Measurements from ENCODE around the gene PTPRF. TPM values are rescaled to one million over a fixed set of nuclear protein-coding genes. Genes with fewer than 3 reads are reported as not detected.
A peak's percentile ranks its signal among the peaks of the same experiment; 100 is the strongest.

The PTPRF gene
- polyA plus RNA-seq, 1 experiment, result 68.3 TPM

- DNase-seq (ENCODE audit: low read depth, low spot score), result no peak
- no peak overlapping the region for H3K4me3 ChIP-seq (ENCODE audit: low read depth, low read length)
- no peak overlapping the region for H3K27ac ChIP-seq (ENCODE audit: low read depth, low read length)
- H3K27me3 ChIP-seq (ENCODE audit: control insufficient read depth, insufficient read depth, low read length), result no peaks in the 10 kb centered on the region
- no peak for TF ChIP-seq CTCF (IDR thresholded peaks at IDR 0.05; ENCODE audit: low read depth, low read length)
- ChIA-PET POLR2A (no interaction called here), CTCF (no interaction called here)
- H3K9me3 ChIP-seq (ENCODE audit: control insufficient read depth, insufficient read depth, low read length), result no peaks in the 10 kb centered on the region; the same call in 1 of the 2 replicates
These were observed 29.6 kb downstream of the PTPRF start for GRCh38 chr1:43560286-43560685.

GRCh38 chr1:43563876-43564539 is 33.3 kb downstream of the PTPRF start:
- DNase-seq (ENCODE audit: low read depth, low spot score), result no peak
- POLR2A ChIA-PET, result interaction anchor here (1.4 kb wide), 1 partner anchor 86 kb away, joined by 6 read pairs; the partner anchor contains the start of gene KDM4A
- Histone ChIP-seq H3K27ac (ENCODE audit: low read depth, low read length) (peak overlapping the region; percentile 11), H3K4me3 (ENCODE audit: low read depth, low read length) (no peak overlapping the region), H3K9me3 (ENCODE audit: control insufficient read depth, insufficient read depth, low read length) (no peaks in the 10 kb centered on the region; the same call in 1 of the 2 replicates), H3K27me3 (ENCODE audit: control insufficient read depth, insufficient read depth, low read length) (no peaks in the 10 kb centered on the region)
- TF ChIP-seq CTCF (IDR thresholded peaks at IDR 0.05; ENCODE audit: low read depth, low read length), result no peak
- CTCF ChIA-PET, result interaction anchor here (1.1 kb wide), 1 partner anchor 10 kb away, joined by 5 read pairs; no protein-coding TSS in a partner anchor

GRCh38 chr1:43564551-43565348 is 34.1 kb downstream of the PTPRF start:
- ChIA-PET CTCF (interaction anchor here (1.1 kb wide), 1 partner anchor 10 kb away, joined by 5 read pairs; no protein-coding TSS in a partner anchor), POLR2A (interaction anchor here (1.4 to 1.6 kb wide), 2 partner anchors 85 kb away, joined by 6 read pairs; partner anchors contain the start of gene KDM4A)
- no peaks in the 10 kb centered on the region; the same call in 1 of the 2 replicates for H3K9me3 ChIP-seq (ENCODE audit: control insufficient read depth, insufficient read depth, low read length)
- H3K4me3 ChIP-seq (ENCODE audit: low read depth, low read length), result no peak overlapping the region
- no peak overlapping the region for H3K27ac ChIP-seq (ENCODE audit: low read depth, low read length)
- H3K27me3 ChIP-seq (ENCODE audit: control insufficient read depth, insufficient read depth, low read length), result no peaks in the 10 kb centered on the region
- DNase-seq (ENCODE audit: low read depth, low spot score), result no peak
- TF ChIP-seq CTCF (IDR thresholded peaks at IDR 0.05; ENCODE audit: low read depth, low read length), result no peak

- Histone ChIP-seq H3K27me3 (ENCODE audit: control insufficient read depth, insufficient read depth, low read length) (no peaks in the 10 kb centered on the region), H3K27ac (ENCODE audit: low read depth, low read length) (no peak overlapping the region), H3K4me3 (ENCODE audit: low read depth, low read length) (peak overlapping the region; percentile 60), H3K9me3 (ENCODE audit: control insufficient read depth, insufficient read depth, low read length) (no peaks in the 10 kb centered on the region; the same call in 1 of the 2 replicates)
- CTCF ChIA-PET, result no interaction called here
- TF ChIP-seq CTCF (IDR thresholded peaks at IDR 0.05; ENCODE audit: low read depth, low read length), result no peak
- no peak for DNase-seq (ENCODE audit: low read depth, low spot score)
- POLR2A ChIA-PET, result interaction anchor here (1.6 kb wide), 1 partner anchor 84 kb away, joined by 6 read pairs; the partner anchor contains the start of gene KDM4A
These were observed 35.1 kb downstream of the PTPRF start for GRCh38 chr1:43565600-43566360.

All from AG04450 (cell line).